OCI-LY1 (cell line): ENCODE measurements around the gene SGO1.

Source experiments
- H2AFZ ChIP-seq: fragments of 200-600 bp; sonication (generic), shearing (Covaris generic); 2 replicates; pipeline ENCODE4 v1.6.0; 2014; ENCODE audit warnings: antibody characterized with exemption, mild to moderate bottlenecking, low read length
- H3F3A ChIP-seq: fragments of 200-600 bp; sonication (generic), shearing (Covaris generic); 2 replicates; pipeline ENCODE4 v1.6.0; 2014; ENCODE audit warnings: mild to moderate bottlenecking, antibody characterized with exemption, low read length, moderate library complexity; ENCODE audit not compliant: insufficient read depth
- H3K27ac ChIP-seq: fragments of 200-600 bp; sonication (generic); 2 replicates; pipeline ENCODE4 v1.5.1; 2014; ENCODE audit warnings: low read length, mixed run types, mild to moderate bottlenecking, low read depth; ENCODE audit not compliant: poor library complexity, severe bottlenecking
- H3K27me3 ChIP-seq: fragments of 200-600 bp; sonication (generic); 2 replicates; pipeline ENCODE4 v1.6.0; 2014; ENCODE audit warnings: antibody characterized with exemption, mild to moderate bottlenecking, low read length, moderate library complexity; ENCODE audit not compliant: insufficient read depth
- H3K36me3 ChIP-seq: fragments of 200-600 bp; sonication (generic); 2 replicates; pipeline ENCODE4 v1.6.1; 2014; ENCODE audit warnings: mild to moderate bottlenecking, antibody characterized with exemption, low read length, moderate library complexity, mixed read lengths; ENCODE audit not compliant: insufficient read depth
- H3K4me1 ChIP-seq: fragments of 200-600 bp; sonication (generic); 2 replicates; pipeline ENCODE4 v1.5.1; 2014; ENCODE audit warnings: mild to moderate bottlenecking, low read length, moderate library complexity; ENCODE audit not compliant: insufficient read depth, severe bottlenecking
- H3K4me2 ChIP-seq: fragments of 200-600 bp; sonication (generic), shearing (Covaris generic); 2 replicates; pipeline ENCODE4 v1.6.1; 2014; ENCODE audit warnings: low read length
- H3K4me3 ChIP-seq: fragments of 200-600 bp; sonication (generic); 2 replicates; pipeline ENCODE4 v1.5.1; 2014; ENCODE audit warnings: low read length, low read depth, mild to moderate bottlenecking, mixed read lengths; ENCODE audit not compliant: poor library complexity, severe bottlenecking
- H3K79me2 ChIP-seq: fragments of 200-600 bp; shearing (Covaris generic); 2 replicates; pipeline ENCODE4 v1.6.1; 2016; ENCODE audit warnings: mixed run types, low read length, mixed read lengths; ENCODE audit not compliant: insufficient read depth
- H3K9ac ChIP-seq: fragments of 200-600 bp; sonication (generic), shearing (Covaris generic); 2 replicates; pipeline ENCODE4 v1.6.1; 2014; ENCODE audit warnings: mild to moderate bottlenecking, low read length, mixed read lengths
- H3K9me2 ChIP-seq: fragments of 200-600 bp; sonication (generic), shearing (Covaris generic); 2 replicates; pipeline ENCODE4 v1.6.1; 2014; ENCODE audit warnings: low read depth, mild to moderate bottlenecking, low read length, mixed read lengths
- H3K9me3 ChIP-seq: fragments of 200-600 bp; shearing (Covaris generic); 2 replicates; pipeline ENCODE4 v1.6.1; 2014; ENCODE audit warnings: low read length, mixed read lengths
- H4K20me1 ChIP-seq: fragments of 200-600 bp; sonication (generic), shearing (Covaris generic); 2 replicates; pipeline ENCODE4 v1.6.0; 2016; ENCODE audit warnings: mild to moderate bottlenecking, low read length; ENCODE audit not compliant: insufficient read depth
- EZH2 ChIP-seq: fragments of 200-600 bp; sonication (generic), shearing (Covaris generic); IDR thresholded peaks from 2 replicates; pipeline ENCODE4 v1.8.0; 2017; ENCODE audit warnings: borderline replicate concordance, mixed run types, mild to moderate bottlenecking, antibody characterized with exemption, low read length, moderate library complexity, mixed read lengths
- TF ChIP-seq, protein P1 (sequence below): fragments of 200-600 bp; sonication (generic), shearing (Covaris generic); IDR thresholded peaks from 2 replicates; pipeline ENCODE4 v1.5.1; 2017; ENCODE audit warnings: mild to moderate bottlenecking, antibody characterized with exemption, low read length, moderate library complexity, mixed read lengths

SGO1 gene

GRCh38 chr3:20182206-20182605 is 3.8 kb downstream of the SGO1 start:
- H3K4me2 ChIP-seq: no peak overlapping the region
- H3K9me3 ChIP-seq: no peaks in the 10 kb centered on the region
- H3K9ac ChIP-seq: no peak overlapping the region
- H3K79me2 ChIP-seq: peaks cover 20% of the 10 kb centered on the region
- TF ChIP-seq, protein P1, sequence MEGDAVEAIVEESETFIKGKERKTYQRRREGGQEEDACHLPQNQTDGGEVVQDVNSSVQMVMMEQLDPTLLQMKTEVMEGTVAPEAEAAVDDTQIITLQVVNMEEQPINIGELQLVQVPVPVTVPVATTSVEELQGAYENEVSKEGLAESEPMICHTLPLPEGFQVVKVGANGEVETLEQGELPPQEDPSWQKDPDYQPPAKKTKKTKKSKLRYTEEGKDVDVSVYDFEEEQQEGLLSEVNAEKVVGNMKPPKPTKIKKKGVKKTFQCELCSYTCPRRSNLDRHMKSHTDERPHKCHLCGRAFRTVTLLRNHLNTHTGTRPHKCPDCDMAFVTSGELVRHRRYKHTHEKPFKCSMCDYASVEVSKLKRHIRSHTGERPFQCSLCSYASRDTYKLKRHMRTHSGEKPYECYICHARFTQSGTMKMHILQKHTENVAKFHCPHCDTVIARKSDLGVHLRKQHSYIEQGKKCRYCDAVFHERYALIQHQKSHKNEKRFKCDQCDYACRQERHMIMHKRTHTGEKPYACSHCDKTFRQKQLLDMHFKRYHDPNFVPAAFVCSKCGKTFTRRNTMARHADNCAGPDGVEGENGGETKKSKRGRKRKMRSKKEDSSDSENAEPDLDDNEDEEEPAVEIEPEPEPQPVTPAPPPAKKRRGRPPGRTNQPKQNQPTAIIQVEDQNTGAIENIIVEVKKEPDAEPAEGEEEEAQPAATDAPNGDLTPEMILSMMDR: no peak
- no peaks in the 10 kb centered on the region for H3K9me2 ChIP-seq
- H3K4me1 ChIP-seq: peaks cover 21% of the 10 kb centered on the region
- no peak overlapping the region for H3K27ac ChIP-seq
- H2AFZ ChIP-seq: no peak overlapping the region
- H3K4me3 ChIP-seq: no peak overlapping the region
- peaks cover 60% of the 10 kb centered on the region for H3K36me3 ChIP-seq
- no peaks in the 10 kb centered on the region for H3K27me3 ChIP-seq
- H3F3A ChIP-seq: no peaks in the 10 kb centered on the region
- no peaks in the 10 kb centered on the region for H4K20me1 ChIP-seq

DNA sequence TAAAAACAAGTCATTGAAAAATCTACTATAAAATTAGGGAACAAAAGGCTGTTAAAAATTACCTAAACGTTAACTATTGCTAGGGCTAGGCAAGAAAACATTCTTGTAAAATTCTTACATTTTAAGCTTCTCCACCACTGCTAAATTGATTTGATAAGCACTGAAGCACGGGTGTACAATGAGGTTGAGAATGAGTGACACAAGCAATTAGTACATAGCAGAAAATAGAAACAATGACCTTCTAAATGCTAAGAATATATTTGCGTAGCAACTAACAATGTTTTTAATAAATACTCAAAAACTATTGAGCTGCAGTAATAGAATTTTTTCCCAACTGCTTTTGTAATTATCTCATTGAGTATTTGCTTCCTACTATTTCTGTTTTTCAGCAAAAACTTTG is 4.7 kb downstream of the SGO1 start:
- Histone ChIP-seq H3F3A (no peaks in the 10 kb centered on the region), H3K4me1 (peaks cover 16% of the 10 kb centered on the region), H3K4me3 (no peak overlapping the region), H3K9ac (no peak overlapping the region), H3K36me3 (peaks cover 69% of the 10 kb centered on the region), H3K27ac (no peak overlapping the region), H4K20me1 (no peaks in the 10 kb centered on the region), H3K9me2 (no peaks in the 10 kb centered on the region), H3K9me3 (no peaks in the 10 kb centered on the region), H3K79me2 (peaks cover 20% of the 10 kb centered on the region), H3K4me2 (no peak overlapping the region), H2AFZ (no peak overlapping the region), H3K27me3 (no peaks in the 10 kb centered on the region)
- TF ChIP-seq, protein P1: no peak
- no peak for TF ChIP-seq EZH2

DNA sequence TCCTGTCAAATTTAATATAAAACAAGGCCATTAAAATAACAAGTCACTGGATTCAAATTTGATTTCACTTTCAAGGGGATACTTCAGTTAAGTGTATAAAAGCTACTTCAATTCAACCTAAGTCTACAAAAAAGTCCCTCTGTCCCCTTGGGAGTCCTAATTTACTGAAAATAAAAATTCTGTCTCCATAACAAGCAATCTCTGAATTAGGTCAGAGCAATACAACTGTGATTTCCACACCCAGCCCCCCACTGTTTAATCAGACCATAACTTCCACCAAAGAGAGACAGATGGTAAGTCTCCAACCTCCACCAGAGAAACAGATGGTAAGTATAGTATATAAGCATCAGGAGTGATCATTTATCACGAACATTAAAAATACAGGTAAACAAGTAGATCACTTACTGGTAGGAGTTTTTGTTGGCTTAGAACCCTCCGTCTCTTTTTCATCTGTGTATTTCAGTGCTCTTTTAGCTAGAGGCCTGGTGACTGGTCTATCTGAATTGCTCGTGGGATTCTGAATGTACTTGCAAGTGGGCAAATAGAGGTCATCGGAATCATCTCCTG is 12.1 kb downstream of the SGO1 start:
- Histone ChIP-seq H3K27ac (no peak overlapping the region), H4K20me1 (no peaks in the 10 kb centered on the region), H3K4me3 (no peak overlapping the region), H3K9me2 (no peaks in the 10 kb centered on the region), H3F3A (no peaks in the 10 kb centered on the region), H3K9ac (no peak overlapping the region), H3K4me2 (no peak overlapping the region), H3K27me3 (no peaks in the 10 kb centered on the region), H3K36me3 (peaks cover 89% of the 10 kb centered on the region), H3K4me1 (no peaks in the 10 kb centered on the region), H2AFZ (no peak overlapping the region), H3K79me2 (no peaks in the 10 kb centered on the region), H3K9me3 (no peaks in the 10 kb centered on the region)
- TF ChIP-seq, protein P1: no peak
- no peak for TF ChIP-seq EZH2
